ENCODE data around the gene LMX1B.

The LMX1B gene

GRCh38 chr9:126735482-126735881 is 121.8 kb downstream of the LMX1B start:
- no peak for DNase-seq (ENCODE audit: low spot score in 2 of 2)
- peaks cover 11% of the 10 kb centered on the region for H3K9me3 ChIP-seq
- H3K4me1 ChIP-seq: peaks cover 8% of the 10 kb centered on the region; the same call in 1 of the 2 replicates
- no peaks in the 10 kb centered on the region for H3K36me3 ChIP-seq (replicated peaks)
- H3K4me3 ChIP-seq: no peak overlapping the region
- in situ Hi-C loops (cut with MboI; ENCODE audit: low sequenced_read_pairs): no loop called here
- H3K27me3 ChIP-seq (ENCODE audit: low read depth): peaks cover 3% of the 10 kb centered on the region; the same call in 1 of the 2 replicates

GRCh38 chr9:126738553-126738952 is 124.8 kb downstream of the LMX1B start:
- Histone ChIP-seq H3K9me3 (peaks cover 11% of the 10 kb centered on the region), H3K4me3 (no peak overlapping the region), H3K27me3 (ENCODE audit: low read depth) (peaks cover 3% of the 10 kb centered on the region; the same call in 1 of the 2 replicates), H3K4me1 (no peaks in the 10 kb centered on the region), H3K36me3 (replicated peaks) (no peaks in the 10 kb centered on the region)
- no peak for DNase-seq (ENCODE audit: low spot score in 2 of 2)
- in situ Hi-C loops (cut with MboI; ENCODE audit: low sequenced_read_pairs): no loop called here

GRCh38 chr9:126743041-126743440 is 129.3 kb downstream of the LMX1B start:
- Histone ChIP-seq H3K27me3 (ENCODE audit: low read depth) (peaks cover 16% of the 10 kb centered on the region), H3K4me1 (no peaks in the 10 kb centered on the region), H3K36me3 (replicated peaks) (no peaks in the 10 kb centered on the region), H3K9me3 (no peaks in the 10 kb centered on the region), H3K4me3 (no peak overlapping the region)
- in situ Hi-C loops (cut with MboI; ENCODE audit: low sequenced_read_pairs): no loop called here
- DNase-seq (ENCODE audit: low spot score in 2 of 2): no peak

- DNase-seq (ENCODE audit: low spot score in 2 of 2): no peak
- in situ Hi-C loops (cut with MboI; ENCODE audit: low sequenced_read_pairs): no loop called here
- Histone ChIP-seq H3K4me3 (no peak overlapping the region), H3K36me3 (replicated peaks) (no peaks in the 10 kb centered on the region), H3K9me3 (no peaks in the 10 kb centered on the region), H3K27me3 (ENCODE audit: low read depth) (peaks cover 13% of the 10 kb centered on the region), H3K4me1 (no peaks in the 10 kb centered on the region)
These were observed 132.1 kb downstream of the LMX1B start for GRCh38 chr9:126745574-126746411.

All from HAP-1 (cell line).